ENCODE measurements around the gene KRT78.
"Not testable (repeated sequence)": the region's sequence is repeated elsewhere in the genome, so short reads cannot be mapped to it uniquely, and the experiment has no call there.

KRT78 gene

DNA sequence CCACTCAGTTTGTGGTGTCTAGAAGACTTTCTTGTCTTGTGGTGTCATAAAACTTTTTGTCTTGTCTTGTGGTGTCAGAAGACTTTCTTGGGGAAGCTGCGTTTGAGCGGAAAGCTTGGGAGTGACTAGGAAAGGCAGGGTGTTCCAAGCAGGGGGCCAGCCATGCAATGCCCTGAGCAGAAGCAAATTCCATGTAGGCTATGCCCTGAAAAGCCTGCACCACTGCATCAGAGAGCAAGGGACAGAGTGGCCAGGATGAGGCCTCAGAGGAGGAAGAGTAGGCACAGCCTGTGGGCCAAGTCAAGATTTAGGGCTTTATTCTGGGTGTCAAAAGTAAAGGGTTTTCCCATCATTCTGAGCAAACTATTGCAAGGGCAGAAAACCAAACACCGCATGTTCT lies 41.6 kb upstream of the KRT78 start:
- TF ChIP-seq, protein P1, sequence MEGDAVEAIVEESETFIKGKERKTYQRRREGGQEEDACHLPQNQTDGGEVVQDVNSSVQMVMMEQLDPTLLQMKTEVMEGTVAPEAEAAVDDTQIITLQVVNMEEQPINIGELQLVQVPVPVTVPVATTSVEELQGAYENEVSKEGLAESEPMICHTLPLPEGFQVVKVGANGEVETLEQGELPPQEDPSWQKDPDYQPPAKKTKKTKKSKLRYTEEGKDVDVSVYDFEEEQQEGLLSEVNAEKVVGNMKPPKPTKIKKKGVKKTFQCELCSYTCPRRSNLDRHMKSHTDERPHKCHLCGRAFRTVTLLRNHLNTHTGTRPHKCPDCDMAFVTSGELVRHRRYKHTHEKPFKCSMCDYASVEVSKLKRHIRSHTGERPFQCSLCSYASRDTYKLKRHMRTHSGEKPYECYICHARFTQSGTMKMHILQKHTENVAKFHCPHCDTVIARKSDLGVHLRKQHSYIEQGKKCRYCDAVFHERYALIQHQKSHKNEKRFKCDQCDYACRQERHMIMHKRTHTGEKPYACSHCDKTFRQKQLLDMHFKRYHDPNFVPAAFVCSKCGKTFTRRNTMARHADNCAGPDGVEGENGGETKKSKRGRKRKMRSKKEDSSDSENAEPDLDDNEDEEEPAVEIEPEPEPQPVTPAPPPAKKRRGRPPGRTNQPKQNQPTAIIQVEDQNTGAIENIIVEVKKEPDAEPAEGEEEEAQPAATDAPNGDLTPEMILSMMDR (conservative IDR thresholded peaks at IDR 0.05): no peak
- H3K27ac ChIP-seq: no peak overlapping the region

DNA sequence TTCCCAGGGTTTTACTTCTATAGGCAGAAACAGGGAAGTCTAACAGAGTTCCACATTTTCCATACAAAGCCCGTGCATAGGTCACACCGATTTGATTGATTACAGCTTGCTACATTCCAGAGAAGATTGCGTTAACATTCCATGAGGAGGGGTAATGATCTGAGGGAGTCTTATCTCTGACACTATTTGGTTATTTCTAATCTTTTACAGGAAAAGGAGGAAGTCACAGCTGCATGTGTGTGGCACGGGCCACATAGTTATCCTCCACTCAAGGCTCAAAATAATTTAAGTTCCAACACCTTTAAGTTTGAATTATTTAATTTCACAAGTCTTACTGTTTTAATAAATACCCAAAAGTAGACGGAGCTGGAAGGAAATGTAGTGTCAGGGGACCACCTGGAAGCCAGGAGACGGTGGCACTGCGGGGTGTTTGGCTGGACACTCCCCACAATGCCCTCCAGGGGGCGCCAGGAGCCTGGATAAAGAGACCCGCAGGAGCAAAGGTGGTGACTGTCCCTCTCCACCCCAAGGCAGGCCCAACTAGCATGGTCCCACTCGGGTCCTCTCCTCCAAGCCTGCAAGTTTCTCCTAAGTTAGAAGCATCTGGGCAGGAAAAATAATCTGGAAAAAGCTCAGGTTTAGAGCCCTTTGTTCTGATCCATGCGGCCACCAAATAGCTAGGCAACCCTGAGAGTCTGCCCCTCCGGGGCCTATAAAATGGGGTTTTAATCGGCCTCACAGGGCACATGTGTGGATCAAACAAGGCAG lies 35.9 kb upstream of the KRT78 start:
- H3K27ac ChIP-seq: no peak overlapping the region; the same call in 1 of the 2 replicates
- TF ChIP-seq, protein P1 (conservative IDR thresholded peaks at IDR 0.05): peak; percentile 94

DNA sequence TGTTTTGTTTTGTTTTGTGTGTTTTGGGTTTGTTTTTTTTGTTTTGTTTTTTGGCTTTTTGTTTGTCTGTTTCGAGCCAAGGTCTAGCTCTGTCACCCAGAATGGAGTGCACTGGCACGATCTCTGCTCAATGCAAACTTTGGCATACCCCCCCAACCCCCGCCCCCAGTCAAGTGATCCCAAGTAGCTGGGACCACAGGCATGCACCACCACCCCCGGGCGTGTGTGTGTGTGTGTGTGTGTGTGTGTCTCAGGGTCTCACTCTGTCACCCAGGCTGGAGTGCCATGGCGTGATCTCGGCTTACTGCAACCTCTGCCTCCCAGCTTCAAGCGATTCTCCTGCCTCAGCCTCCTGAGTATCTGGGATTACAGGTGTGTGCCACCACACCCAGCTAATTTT lies 31.7 kb upstream of the KRT78 start:
- not testable (repeated sequence) for H3K27ac ChIP-seq

DNA sequence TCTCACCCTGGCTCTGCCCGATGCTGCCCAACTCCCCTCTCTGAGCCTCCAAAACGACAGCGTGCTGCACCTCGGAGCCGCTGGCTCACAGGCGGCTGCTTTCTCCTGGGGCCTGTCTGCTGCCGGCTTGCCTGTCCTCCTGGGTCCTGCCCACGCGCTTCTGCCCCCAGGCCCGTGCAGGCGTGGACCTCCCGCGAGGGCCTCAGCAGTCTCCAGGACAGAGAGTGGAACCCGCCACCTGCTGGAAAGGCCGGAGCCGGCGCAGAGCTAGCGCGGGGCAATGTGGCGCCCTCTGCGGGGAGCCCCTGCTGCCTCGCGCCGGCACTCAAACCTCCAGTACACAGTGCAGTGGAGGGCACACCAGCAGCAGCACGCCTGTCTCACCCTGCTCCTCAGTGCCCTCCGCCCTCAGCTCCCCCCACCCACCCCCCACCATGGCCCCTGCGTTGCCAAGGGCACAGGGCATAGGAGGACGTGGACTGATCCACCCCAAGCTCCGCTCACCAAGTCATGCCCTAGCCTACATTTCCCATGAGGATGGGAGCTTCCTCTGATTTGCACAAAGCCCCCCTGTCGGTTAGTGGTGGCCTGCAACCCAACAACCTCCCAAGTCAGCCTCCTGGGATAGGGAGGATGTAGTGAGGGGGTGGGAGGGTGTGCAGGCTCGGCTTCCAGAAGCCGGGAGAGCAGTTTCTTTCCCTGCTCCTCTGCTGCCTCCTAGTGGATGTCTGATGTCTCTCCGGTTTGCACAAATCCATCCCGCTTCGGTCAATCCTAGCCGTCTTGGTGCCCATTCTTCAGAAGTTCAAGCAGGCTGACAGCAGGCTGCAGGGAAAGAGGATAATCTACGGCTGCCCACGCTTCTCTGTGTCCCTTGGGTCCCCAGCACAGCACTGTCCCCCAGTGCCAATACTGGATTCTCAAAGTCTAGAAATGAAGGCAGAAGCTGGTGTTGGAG lies 30.9 kb upstream of the KRT78 start:
- TF ChIP-seq, protein P1 (conservative IDR thresholded peaks at IDR 0.05): peak; percentile 94
- H3K27ac ChIP-seq: peak overlapping the region; percentile 37; the same call in 1 of the 2 replicates

DNA sequence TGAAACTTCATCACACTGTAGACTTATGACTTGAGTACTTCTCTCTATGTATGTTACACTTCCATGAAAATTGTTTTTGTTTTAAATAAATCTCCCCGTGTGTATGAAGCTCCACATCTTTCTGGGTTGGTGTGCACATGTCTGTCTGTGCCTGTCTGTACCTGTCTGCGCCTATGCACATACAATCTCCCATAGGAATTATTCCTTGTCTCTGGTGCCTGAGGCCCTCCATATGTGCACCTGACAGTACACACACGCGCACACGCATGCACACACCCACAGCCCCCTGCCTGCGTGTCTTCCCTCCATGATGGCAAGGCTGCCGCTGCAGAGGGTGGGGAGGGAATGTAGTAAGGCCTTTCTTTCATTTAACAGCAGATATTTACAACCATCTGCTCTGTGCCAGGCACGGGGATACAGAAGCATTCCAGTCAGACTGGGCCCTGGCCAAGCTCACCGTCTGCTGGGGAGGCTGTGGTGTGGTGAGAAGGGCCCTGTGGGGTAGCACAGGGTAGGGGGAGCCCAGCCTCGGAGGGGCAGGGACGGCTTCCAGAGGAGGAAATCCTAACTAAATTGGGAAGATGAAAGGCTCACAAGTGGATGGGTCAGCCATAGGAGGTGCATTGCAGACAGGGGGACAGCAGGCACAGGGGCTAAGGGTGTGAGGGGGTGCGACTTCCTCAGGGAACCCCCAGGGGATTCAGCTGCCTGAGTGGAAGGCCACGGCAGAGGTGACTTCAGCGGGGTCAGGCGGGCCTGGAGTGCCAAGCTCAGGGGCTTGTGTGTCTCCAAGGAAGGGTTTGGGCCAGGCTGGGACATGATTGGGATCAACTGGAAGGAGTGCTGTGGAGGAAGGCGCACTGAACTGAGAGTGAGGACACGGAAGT lies 30.0 kb upstream of the KRT78 start:
- TF ChIP-seq, protein P1 (conservative IDR thresholded peaks at IDR 0.05): no peak
- peak overlapping the region; percentile 37; the same call in 1 of the 2 replicates for H3K27ac ChIP-seq

DNA sequence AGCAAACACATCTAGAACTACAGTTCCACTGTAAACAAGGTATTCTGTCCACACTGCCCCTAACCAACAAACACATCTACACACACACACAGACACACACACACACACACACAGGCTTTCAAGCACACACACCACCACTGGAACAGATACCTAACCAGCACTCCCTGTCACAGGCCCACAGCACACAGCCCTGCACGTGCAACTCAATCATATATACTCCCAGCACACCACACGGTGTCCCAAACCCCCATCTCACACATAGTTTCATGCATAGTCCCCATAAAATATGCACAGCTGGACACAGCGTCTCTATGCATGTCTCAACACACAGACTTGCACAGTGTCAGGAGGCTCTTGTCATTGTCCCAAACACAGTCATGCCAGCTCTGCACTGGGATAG lies 28.4 kb upstream of the KRT78 start:
- TF ChIP-seq, protein P1 (conservative IDR thresholded peaks at IDR 0.05): no peak
- no peak overlapping the region for H3K27ac ChIP-seq

DNA sequence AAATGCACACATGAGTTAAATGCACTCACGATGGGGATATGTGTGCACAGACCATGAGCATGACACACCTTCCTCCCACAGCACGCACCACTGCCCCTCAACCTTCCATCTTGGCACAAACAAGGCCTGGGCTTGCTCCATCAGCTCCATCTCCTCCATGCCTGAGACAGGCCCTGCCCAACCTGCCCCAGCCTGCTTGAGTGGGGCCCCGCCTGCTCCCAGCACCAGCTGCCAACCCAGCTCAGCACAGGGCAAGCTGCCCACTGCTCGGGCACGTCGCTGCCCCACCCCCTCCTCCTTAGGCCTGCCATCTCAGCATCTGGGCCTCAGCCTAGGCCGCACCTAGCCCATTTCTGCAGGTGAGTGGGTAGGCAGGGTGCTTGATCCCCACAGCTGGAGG lies 27.6 kb upstream of the KRT78 start:
- H3K27ac ChIP-seq: no peak overlapping the region
- TF ChIP-seq, protein P1 (conservative IDR thresholded peaks at IDR 0.05): no peak
